ENCODE data around the gene KRT33B.

Gene KRT33B

GRCh38 chr17:41369713-41370112 is at the start of gene KRT33B:
KRT33B (minus strand) TSS chr17:41369813; CDS start chr17:41369750, 63 bp downstream.
- TF ChIP-seq GATA2 (IDR thresholded peaks at IDR 0.05; ENCODE audit: low read depth, low read length): no peak
- no peak for TF ChIP-seq GATA3 (IDR thresholded peaks at IDR 0.05; ENCODE audit: low read depth, low read length)

- TF ChIP-seq GATA3 (IDR thresholded peaks at IDR 0.05; ENCODE audit: low read depth, low read length) (no peak), GATA2 (IDR thresholded peaks at IDR 0.05; ENCODE audit: low read depth, low read length) (no peak)
These were observed 48.7 kb upstream of the KRT33B start for GRCh38 chr17:41418116-41418860.

GRCh38 chr17:41417576-41418015 is 48.0 kb upstream of the KRT33B start:
- TF ChIP-seq GATA3 (IDR thresholded peaks at IDR 0.05; ENCODE audit: low read depth, low read length): no peak
- TF ChIP-seq GATA2 (IDR thresholded peaks at IDR 0.05; ENCODE audit: low read depth, low read length): no peak

- TF ChIP-seq GATA2 (IDR thresholded peaks at IDR 0.05; ENCODE audit: low read depth, low read length) (no peak), GATA3 (IDR thresholded peaks at IDR 0.05; ENCODE audit: low read depth, low read length) (no peak)
These were observed 47.5 kb upstream of the KRT33B start for GRCh38 chr17:41417127-41417526.

GRCh38 chr17:41416479-41416878 is 46.9 kb upstream of the KRT33B start:
- TF ChIP-seq GATA2 (IDR thresholded peaks at IDR 0.05; ENCODE audit: low read depth, low read length): no peak
- TF ChIP-seq GATA3 (IDR thresholded peaks at IDR 0.05; ENCODE audit: low read depth, low read length): no peak

- TF ChIP-seq GATA2 (IDR thresholded peaks at IDR 0.05; ENCODE audit: low read depth, low read length) (no peak), GATA3 (IDR thresholded peaks at IDR 0.05; ENCODE audit: low read depth, low read length) (no peak)
These were observed 46.3 kb upstream of the KRT33B start for GRCh38 chr17:41415833-41416335.

- TF ChIP-seq GATA2 (IDR thresholded peaks at IDR 0.05; ENCODE audit: low read depth, low read length): no peak
These were observed 45.8 kb upstream of the KRT33B start for GRCh38 chr17:41415411-41415810.

- TF ChIP-seq GATA2 (IDR thresholded peaks at IDR 0.05; ENCODE audit: low read depth, low read length) (no peak), GATA3 (IDR thresholded peaks at IDR 0.05; ENCODE audit: low read depth, low read length) (no peak)
These were observed 44.4 kb upstream of the KRT33B start for GRCh38 chr17:41413982-41414381.

- no peak for TF ChIP-seq GATA3 (IDR thresholded peaks at IDR 0.05; ENCODE audit: low read depth, low read length)
- no peak for TF ChIP-seq GATA2 (IDR thresholded peaks at IDR 0.05; ENCODE audit: low read depth, low read length)
These were observed 43.8 kb upstream of the KRT33B start for GRCh38 chr17:41413353-41413957.

GRCh38 chr17:41411072-41411840 is 41.6 kb upstream of the KRT33B start:
- TF ChIP-seq GATA2 (IDR thresholded peaks at IDR 0.05; ENCODE audit: low read depth, low read length): no peak
- TF ChIP-seq GATA3 (IDR thresholded peaks at IDR 0.05; ENCODE audit: low read depth, low read length): no peak

- TF ChIP-seq GATA3 (IDR thresholded peaks at IDR 0.05; ENCODE audit: low read depth, low read length) (no peak), GATA2 (IDR thresholded peaks at IDR 0.05; ENCODE audit: low read depth, low read length) (no peak)
These were observed 37.6 kb upstream of the KRT33B start for GRCh38 chr17:41407226-41407625.

GRCh38 chr17:41406205-41406604 is 36.6 kb upstream of the KRT33B start:
- no peak for TF ChIP-seq GATA3 (IDR thresholded peaks at IDR 0.05; ENCODE audit: low read depth, low read length)
- TF ChIP-seq GATA2 (IDR thresholded peaks at IDR 0.05; ENCODE audit: low read depth, low read length): no peak

GRCh38 chr17:41404024-41404671 is 34.5 kb upstream of the KRT33B start:
- TF ChIP-seq GATA3 (IDR thresholded peaks at IDR 0.05; ENCODE audit: low read depth, low read length) (no peak), GATA2 (IDR thresholded peaks at IDR 0.05; ENCODE audit: low read depth, low read length) (no peak)

Data from SH-SY5Y (cell line).